HG02970 (cell line): ENCODE results near the gene NPHP4.

Experiments used
- ATAC-seq: cut with Tn5 transposase; IDR thresholded peaks from one replicate; pipeline ENCODE4 v1.9.1; 2021; ENCODE audit warnings: mild to moderate bottlenecking, moderate library complexity, moderate number of reproducible peaks; ENCODE audit not compliant: unreplicated experiment, low FRiP score

The NPHP4 gene

DNA sequence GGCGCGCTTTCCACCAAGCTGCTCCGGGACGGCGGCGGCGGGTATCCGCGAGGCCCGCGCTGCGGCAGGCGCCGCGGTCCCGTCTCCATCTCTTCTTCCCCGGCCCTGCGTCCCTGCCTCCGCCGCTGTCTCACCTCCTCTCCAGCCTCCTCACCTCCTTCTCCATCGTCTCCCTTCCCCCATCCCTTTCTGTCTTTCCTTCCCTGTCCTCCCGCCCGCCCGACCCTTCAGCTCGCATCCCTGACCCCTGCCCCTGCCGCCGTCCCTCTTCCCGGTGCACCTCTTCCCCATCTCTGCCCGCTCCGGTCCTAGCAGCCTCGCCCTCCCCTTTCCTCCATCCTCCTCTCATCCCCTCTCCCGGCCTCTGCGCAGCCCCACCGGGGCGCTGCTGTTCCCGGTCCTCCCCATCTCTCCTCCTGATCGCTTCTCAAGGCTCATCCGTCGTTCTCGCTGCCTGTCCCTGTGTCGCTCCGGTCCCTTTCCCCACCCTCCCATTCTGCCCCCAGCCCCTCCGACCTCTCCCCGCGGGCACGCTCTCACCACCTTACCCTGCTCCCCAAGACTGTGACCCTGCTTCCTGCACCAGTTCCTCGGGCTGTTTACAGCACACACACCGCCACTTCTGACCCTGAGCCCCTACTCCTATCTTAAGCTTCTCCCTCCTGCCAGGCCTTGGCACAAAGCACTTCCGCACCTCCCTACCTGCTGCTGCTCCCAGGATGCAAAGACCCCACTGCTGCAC is 760 bp upstream of the NPHP4 start:
- no peak for ATAC-seq

DNA sequence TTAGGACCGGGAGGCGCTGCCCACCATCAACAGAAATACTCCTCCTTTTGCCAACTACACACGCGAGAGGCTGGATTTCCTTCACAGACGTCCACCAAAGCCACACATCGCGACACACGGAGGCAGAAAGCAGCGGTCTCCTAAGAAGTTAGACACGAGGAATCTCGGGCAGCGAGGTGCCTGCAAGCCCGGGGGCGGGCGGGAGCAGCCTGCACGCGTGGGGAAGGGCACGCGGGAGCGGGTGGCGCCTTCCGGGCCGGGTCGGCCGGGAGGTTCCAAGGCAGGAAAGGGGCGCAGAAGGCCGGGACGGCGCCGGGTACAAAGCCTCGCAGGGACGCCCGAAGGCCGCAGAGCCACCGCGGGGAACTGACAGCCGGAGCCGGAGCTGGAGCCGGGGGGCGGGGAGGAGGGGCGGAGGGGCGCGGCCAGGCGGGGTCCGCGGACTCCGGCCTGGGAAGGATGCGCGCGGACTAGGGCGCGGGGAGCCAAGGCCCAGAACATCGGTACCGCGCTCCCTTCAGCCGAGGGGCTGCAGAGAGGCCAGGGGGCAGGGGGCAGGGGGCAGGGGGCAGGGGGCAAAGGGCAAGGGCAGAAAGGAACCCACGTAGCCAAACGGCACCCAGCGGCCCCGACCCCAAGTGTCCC is 722 bp downstream of the NPHP4 start:
- no peak for ATAC-seq

DNA sequence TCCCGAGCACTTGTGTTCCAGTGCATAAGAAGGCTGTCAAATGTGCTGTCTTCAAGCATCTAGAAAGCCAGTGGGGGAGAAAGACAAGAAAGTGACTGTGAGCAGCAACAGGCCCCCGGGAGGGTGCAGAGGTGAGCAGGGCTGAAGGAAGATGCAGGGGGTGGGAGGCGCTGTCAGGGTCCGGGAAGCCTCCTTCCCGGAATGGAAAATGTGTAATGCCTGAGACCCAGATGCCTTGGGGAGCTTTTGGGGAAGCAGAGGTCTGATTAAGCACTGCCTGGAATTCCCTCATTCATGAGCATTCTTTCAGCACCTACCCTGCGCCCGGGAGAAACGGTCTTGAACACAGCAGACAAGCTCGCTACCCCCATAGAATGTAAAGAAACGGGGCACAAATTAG is 1.3 kb downstream of the NPHP4 start:
- ATAC-seq = no peak

DNA sequence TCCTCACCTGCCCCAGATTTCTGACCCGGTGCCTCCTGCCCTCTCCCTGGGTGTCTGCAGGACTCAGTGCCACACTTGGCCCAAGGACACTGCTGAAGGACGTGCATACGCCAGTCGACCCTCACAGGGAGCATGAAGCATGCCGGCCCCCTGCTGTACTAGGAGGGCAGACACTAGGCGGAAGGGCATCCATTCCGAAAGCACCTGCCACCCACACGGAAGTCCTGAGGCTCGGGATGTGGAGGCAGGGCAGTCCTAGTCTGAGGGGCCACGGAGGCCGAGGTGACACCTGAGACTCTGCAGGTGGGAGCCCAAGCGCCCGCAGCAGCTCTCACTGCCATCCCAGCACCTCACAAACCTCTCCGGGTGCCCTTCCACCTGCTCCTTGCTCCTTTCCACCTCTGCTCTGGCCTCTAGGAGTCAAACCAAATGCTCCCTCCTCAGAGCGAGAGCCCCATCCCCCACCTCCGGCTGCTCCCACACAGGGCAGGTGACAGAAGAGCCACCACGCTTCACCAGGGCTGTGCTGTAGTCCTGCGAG is 2.4 kb downstream of the NPHP4 start:
- ATAC-seq = no peak

DNA sequence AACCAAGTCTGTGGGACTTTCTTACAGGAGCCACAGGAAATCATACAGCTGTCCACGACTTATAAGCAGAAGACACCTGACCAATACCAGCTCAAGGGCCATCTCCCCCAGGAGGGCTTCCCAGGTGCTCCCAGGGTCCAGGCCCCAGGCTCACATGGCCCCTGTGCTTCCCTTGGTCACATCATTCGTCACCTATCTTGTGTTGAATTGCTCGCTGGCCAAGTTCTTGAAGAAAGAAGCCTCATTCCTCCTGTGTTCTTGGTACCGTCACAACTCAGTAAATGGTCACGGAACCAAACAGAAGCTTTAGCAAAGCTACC is 3.0 kb downstream of the NPHP4 start:
- ATAC-seq = no peak

DNA sequence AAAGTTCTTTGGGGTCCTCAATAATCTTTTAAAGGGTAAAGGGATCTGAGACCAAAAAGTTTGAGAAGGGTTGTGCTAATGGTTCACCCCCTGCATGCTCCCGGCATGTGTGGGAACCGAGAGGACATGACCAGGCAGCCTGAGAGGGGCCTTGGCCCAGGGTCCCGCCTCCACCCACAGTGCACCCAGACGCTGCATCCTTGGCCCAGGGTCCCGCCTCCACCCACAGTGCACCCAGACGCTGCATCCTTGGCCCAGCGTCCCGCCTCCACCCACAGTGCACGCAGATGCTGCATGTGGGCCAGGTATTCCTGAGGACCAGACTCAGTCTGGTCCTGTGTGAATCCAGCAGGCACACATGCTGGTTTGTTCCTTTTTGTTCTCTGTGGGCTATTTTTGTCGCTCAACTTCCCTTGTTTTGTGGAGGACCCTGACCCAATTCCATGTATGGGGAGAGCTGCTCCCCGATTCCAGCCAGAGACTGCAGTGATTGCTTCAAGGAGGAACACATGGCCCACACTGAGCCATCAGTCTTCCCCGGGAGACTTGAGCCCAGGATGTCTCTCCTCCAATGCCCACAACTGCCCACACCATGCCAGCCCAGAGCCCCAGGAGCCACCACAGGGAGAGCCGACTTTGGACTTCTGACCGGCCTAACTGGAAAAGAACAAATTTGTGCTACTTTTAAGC is 3.5 kb downstream of the NPHP4 start:
- ATAC-seq = no peak

DNA sequence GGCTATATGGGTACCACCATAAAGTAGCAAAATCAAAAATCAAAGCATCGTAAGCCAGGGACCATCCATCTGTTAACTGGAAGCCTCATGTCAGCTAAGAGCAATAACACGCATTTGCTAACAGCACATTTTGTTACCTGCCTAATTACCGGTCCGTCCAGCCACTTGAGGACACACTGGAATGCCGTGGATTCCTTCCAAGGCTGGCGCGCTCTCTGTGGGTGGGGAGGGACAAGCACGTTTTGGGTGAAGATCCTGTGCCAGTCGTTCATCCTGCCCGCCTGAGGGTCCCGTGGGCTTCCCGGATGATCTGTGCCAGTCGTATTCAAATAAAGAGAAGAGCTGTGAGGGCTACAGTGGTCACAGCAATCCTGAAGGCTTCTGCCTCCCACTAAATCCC is 6.2 kb downstream of the NPHP4 start:
- ATAC-seq = no peak

DNA sequence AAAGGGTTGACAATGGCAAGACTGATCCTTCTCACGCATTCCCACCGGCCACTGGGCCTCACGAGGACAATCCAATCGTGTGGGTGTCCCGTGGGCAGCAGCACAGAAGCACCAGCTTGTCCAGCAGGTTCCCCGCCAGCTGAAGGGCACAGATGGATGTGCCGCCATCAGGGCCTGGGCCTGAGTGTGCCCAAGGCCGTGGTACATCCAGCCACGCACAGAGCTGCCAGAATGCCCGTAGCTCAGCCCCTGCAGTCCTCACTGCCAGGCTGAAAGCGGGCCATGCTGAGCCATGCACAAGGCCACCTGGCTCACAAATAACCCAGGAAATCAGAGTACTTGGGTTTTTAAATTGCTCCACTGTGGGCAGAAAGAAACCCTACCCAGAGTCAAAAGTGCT is 7.0 kb downstream of the NPHP4 start:
- no peak for ATAC-seq

DNA sequence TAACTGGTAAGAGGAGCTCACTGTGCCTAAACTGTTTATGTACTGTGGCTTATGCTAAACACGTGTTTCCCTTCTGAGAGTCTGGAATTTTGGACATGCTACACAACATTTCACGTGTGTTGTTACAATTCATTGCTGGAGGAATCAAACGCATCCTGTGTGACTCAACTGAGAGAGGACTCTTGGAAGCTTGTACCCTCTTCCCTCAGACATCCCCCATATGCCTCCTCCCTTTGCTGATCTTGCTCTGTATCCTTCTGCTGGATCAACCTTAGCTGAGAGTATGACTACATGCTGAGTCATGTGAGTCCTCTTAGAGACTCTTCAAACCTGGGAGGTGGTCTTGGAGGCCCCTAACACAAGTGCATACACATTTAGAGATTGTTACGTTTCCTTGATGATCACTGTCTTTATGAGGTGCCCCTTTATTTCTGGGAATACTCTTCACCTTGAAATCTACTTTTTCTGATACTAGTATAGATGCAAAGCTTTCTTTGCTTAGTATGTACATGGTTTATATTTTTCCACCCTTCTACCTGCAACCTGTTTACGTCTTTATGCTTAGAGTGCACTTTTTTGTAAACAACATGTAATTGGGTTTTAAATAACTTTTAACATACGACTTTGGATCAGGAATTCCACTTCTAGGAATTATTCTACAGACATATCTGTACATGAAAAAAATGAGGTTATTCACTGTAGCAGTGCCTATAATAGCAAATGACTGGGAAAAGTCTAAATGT is 8.7 kb downstream of the NPHP4 start:
- no peak for ATAC-seq

DNA sequence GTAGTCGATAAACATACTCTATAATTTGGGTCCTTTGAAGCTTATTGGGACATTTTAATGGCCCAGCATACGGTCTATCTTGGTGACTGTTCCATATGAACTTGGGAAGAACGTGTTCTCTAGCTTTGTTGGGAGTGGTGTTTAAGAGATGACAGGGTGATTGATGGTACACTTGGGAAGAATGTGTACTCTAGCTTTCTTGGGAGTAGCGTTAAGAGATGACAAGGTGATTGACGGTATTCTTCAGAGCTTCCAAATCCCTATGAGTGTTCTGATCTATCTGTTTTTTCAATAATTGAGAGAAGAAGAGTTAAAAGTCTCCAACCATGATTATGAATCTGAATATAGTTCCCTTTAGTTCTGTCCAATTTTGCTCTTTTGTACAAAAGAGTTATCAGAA is 9.4 kb downstream of the NPHP4 start:
- ATAC-seq = no peak

DNA sequence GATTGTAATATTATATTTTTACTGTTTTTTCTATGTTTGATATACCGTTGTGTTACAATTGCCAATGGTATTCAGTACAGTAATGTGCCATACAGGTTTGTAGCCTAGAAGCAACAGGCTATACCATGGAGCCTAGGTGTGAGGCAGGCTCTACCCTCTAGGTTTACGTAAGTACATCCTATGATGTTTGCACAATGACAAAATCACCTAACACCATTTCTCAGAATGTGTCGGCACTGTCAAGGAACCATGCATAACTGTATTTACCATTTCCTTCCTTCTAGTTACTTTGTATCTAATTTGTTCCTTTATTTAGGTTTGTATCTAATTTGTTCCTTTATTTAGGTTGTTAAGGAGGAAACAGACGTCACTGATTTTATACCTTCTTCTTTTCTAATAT is 9.9 kb downstream of the NPHP4 start:
- no peak for ATAC-seq

DNA sequence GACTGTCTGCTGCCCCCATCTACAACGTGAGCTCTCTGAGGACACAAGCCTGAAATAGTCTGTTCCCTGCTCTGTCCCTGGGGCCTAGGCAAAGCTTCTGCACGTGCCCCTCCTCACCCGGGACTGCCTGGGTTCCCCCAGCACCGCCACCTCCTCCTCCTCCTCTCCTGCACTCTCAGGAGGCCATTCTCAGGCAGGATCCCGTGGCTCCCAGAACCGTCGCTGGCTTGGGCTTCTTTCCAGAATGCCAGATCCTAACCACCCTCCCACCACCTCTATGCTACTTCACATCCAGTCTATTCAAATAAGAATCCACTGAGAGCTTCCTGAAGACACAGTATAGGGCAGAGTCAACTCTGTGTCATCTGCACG is 11.2 kb downstream of the NPHP4 start:
- no peak for ATAC-seq

DNA sequence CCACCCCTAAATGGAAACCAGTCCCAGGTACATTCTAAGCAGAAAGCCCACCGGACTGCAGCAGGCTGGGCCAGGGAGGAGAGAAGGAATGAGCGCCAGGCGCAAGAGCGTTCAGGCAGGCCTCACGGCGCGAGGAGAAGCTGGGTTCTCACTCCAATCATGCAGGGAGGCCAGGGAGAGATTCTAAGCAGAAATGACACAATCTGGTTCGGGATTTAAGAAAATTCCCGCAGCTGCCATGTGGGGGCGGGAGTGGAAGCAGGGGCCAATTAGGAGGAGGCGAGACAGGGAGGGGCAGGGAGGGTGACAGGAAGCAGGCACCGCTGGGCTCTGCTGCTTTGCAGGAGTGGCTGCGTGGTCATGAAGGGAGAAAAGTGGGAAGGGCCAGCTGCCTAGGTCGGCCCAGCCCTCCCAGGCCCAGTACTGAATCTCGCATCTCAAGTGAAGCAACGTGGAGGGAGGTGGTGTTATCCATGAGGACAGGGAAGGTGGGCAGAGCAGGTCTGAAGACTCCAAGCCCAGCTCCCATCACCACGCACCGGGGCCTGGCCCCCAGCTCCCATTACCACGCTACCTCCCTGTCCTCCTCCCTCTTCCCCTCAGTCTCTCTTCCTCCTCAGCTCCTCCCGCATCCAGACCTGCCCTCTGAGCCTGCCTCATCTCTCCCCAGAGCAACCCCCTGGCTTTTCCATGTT is 11.8 kb downstream of the NPHP4 start:
- no peak for ATAC-seq

DNA sequence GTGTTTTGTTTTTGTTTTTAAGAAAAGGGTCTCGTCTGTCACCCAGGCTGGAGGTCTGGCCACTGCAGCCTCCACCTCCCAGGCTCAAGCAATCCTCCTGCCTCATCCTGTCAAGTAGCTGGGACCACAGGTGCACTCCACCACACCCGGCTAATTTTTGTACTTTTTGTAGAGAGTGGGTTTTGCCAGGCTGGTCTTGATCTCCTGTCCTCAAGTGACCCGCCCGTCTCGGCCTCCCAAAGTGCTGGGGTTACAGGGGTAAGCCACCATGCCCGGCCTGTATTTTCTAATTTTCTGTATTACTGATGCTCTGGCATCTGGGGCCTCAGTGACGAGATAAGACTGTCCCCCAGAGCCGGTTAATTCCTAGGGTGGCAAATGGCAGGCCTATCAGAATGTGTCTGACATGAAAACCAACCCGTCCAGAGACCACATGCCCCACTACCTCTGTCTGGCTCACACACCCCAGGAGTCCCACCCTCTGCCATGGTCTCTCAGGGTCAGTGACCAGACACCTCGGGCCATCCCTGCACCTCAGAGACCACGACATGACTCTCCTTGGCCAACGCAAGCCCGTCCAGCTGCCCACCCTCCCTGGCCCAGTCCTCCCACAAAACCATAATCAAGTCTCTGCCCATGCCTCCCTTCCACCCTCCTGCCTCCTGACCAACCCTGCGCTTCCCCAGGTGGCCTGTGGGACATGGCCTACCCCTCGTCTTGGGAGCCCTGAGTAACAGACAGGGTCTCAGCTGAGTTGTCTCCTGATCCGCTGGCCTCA is 12.5 kb downstream of the NPHP4 start:
- ATAC-seq = no peak

DNA sequence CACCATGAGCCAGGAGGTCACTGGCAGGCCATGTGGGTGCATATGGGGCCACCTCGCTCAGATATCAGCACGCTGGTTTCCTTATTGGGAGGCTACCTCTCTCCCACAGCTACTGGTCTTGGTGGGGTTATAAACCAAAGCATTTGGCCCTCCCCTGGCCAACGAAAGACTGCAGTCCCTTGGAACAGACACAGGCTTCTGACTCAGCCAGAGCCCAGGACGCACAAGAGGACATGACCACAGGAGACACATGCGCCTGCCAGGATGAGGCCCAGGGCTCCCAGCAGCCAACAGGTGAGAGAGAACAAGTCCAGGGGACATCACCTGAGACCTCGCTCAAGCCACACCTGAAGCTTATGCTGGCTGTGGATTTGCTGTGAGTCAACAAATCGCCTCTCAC is 13.8 kb downstream of the NPHP4 start:
- ATAC-seq = no peak

DNA sequence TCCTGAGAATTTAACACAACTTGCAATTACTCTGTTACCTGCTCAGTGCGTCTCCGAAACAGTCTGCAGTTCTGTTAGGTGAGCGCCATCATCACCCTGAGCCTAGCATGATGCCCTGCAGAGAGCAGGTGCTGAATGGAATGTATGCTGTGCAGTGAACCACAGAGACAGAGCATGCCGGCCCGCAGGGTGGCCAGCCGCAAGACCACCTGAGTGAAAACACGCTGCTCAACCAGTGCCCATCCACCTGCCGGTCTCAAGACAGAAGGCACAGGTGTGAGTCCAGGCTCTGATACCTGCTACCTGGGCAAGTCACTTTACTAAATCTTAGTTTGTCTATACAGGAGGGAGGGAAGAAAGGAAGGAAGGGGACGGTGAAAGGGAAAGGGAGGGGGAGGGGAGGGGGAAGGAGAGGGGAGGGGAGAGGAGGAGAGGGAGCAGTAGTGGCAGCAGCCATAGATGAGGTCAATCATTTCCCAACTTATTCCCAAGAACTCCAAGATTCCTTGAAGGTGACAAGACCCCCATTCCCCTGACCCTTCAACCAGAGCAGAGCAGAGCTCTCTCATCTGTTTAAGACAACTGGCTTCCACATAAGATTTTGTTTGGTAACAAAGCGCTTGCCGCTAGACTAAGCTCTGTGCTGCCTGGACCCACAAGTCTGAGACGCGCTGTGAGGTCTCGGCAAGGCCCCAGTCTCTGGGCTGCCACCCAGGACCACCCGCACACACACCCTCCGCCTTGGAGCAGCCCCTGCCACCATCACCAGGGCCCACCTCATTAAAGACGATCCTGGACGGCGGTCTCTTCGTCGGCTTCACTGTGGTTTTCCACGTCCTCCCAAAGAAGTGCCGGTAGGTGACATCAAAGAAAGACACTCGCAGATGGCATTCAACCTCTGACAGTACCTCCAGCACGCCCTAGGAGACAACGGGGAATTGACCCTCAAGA is 14.5 kb downstream of the NPHP4 start:
- no peak for ATAC-seq

DNA sequence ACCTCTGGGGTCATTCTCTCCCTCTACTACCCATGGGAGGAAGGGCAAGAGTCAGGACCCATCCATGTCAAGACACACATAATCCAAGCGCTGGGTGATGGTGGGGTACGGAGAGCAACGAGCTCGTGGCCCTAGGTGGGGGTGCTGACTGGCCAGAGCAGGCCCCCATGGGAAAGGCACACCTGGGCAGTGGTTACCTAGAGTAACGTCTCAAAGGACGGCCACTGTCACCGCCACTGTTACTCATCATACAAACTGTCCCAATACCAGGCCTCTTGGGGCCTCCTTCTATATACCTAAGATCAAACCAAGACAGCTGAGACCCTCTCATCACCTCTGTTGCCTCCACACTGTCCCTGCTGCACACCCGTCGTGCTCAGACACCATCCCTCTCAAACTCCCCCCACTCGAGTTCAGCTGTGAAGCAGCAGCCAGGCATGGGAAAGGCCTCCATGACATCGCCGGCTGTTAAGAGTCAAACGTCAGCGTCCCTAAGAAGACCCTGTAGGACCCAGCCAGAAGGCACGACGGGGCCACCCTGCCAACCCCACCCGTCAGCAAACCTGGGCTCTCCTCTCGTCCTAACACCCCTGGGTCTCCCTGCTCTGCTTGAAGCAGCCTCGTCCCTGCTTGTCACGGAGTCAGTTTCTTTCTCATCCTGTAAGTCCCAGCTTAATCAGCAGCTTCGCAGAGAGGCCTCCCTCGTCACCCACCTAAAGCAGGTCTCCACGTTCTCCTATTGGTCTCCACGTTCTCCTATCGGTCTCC is 15.3 kb downstream of the NPHP4 start:
- no peak for ATAC-seq

DNA sequence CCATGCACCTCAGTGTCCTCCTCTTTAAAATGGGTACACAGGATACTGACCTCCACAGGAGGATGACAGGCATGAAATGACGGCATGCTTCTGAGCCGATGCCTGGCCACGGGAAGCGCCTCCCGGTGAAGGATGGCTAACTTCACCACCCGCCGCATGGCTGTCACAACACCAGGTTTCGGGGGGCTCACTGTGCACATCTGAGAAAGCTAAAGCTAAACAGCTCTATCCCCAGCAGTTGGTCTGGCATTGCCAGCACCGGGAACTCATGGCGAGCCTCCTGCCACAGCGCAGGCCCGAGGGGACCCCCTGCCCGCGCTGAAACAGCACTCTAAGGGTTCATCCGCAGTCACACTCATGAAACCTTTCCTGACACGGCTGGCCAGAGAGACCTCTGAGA is 16.0 kb downstream of the NPHP4 start:
- ATAC-seq = no peak
